IMR-90 (cell line): Measurements from ENCODE around the gene CCPG1. TPM values are rescaled to one million over a fixed set of nuclear protein-coding genes. Genes with fewer than 3 reads are reported as not detected.
"Not testable (repeated sequence)": the region's sequence is repeated elsewhere in the genome, so short reads cannot be mapped to it uniquely, and the experiment has no call there.

ENCODE experiments used
- ATAC-seq: fragments of 200-7000 bp; cut with Tn5 transposase; 2 replicates; pipeline ENCODE4 v1.9.1; 2020; ENCODE audit warnings: low read depth, mild to moderate bottlenecking, moderate library complexity
- BruUV-seq: library from RNA; stranded (reverse); fragments of 400-500 nt; replicated peaks from 2 replicates; lab custom pipeline; 2021; lab: Mats Ljungman, UMichigan
- CTCF ChIA-PET: fragments of 300-600 bp; formaldehyde crosslinking; extraction: SDS; loops from one replicate; lab custom pipeline; 2021; ENCODE audit warnings: antibody characterized with exemption; lab: Yijun Ruan, JAX
- POLR2A ChIA-PET: fragments of 300-600 bp; sonication (Branson Sonifier 250); formaldehyde crosslinking; loops from one replicate; lab custom pipeline; 2022; ENCODE audit warnings: antibody characterized with exemption; ENCODE audit not compliant: unreplicated experiment; lab: Charles Lee
- DNase-seq: peaks from one replicate; pipeline ENCODE4 v3.0.0; 2013
- H2AFZ ChIP-seq: replicated peaks from 2 replicates; pipeline ENCODE3; 2013; ENCODE audit warnings: low read length, mild to moderate bottlenecking; ENCODE audit not compliant: poor library complexity
- H2AK5ac ChIP-seq: 2 replicates; pipeline ENCODE4 v1.6.1; 2013; ENCODE audit warnings: low read depth, low read length, inconsistent platforms
- H2AK9ac ChIP-seq: replicated peaks from 2 replicates; pipeline ENCODE3; 2013; ENCODE audit warnings: mild to moderate bottlenecking, low read depth, low read length, moderate library complexity; ENCODE audit not compliant: poor library complexity
- H2BK120ac ChIP-seq: 2 replicates; pipeline ENCODE4 v1.6.1; 2013; ENCODE audit warnings: low read depth, low read length, inconsistent platforms
- H2BK15ac ChIP-seq: 3 replicates; pipeline ENCODE4 v1.6.1; 2013; ENCODE audit warnings: low read depth, low read length, inconsistent platforms
- H2BK20ac ChIP-seq: 2 replicates; pipeline ENCODE4 v1.6.1; 2013; ENCODE audit warnings: low read depth, mild to moderate bottlenecking, inconsistent platforms, low read length, moderate library complexity
- H2BK5ac ChIP-seq: 2 replicates; pipeline ENCODE4 v1.6.1; 2013; ENCODE audit warnings: mild to moderate bottlenecking, low read depth, low read length, inconsistent platforms; ENCODE audit not compliant: poor library complexity, severe bottlenecking
- H3K14ac ChIP-seq: replicated peaks from 2 replicates; pipeline ENCODE4 v1.6.1; 2013; ENCODE audit warnings: low read depth, low read length, inconsistent platforms
- H3K18ac ChIP-seq: 2 replicates; pipeline ENCODE4 v1.6.1; 2013; ENCODE audit warnings: low read depth, low read length, control low read depth
- H3K23ac ChIP-seq: 2 replicates; pipeline ENCODE4 v1.6.1; 2013; ENCODE audit warnings: low read depth, low read length, inconsistent platforms
- H3K27ac ChIP-seq: 2 replicates; pipeline ENCODE4 v1.5.1; 2013; ENCODE audit warnings: mild to moderate bottlenecking, control low read depth, low read length; ENCODE audit not compliant: insufficient read depth
- H3K27me3 ChIP-seq: 2 replicates; pipeline ENCODE4 v1.6.1; 2013; ENCODE audit warnings: low read length; ENCODE audit not compliant: control insufficient read depth, insufficient read depth
- H3K36me3 ChIP-seq: 2 replicates; pipeline ENCODE4 v1.6.1; 2013; ENCODE audit warnings: low read length, mixed read lengths; ENCODE audit not compliant: control insufficient read depth, insufficient read depth
- H3K4ac ChIP-seq: 2 replicates; pipeline ENCODE4 v1.6.1; 2013; ENCODE audit warnings: low read depth, low read length, inconsistent platforms
- H3K4me1 ChIP-seq: 2 replicates; pipeline ENCODE4 v1.6.1; 2013; ENCODE audit warnings: low read length, mixed read lengths; ENCODE audit not compliant: control insufficient read depth, insufficient read depth
- H3K4me2 ChIP-seq: 2 replicates; pipeline ENCODE4 v1.6.1; 2013; ENCODE audit warnings: low read depth, mild to moderate bottlenecking, control low read depth, low read length, moderate library complexity
- H3K4me3 ChIP-seq: 2 replicates; pipeline ENCODE4 v1.5.1; 2013; ENCODE audit warnings: low read depth, mild to moderate bottlenecking, control low read depth, low read length, moderate library complexity; ENCODE audit not compliant: insufficient read depth
- H3K56ac ChIP-seq: 2 replicates; pipeline ENCODE4 v1.6.1; 2013; ENCODE audit warnings: low read length, inconsistent platforms; ENCODE audit not compliant: insufficient read depth; ENCODE audit errors: extremely low read depth
- H3K79me1 ChIP-seq, 2 experiments: 2 replicates each; pipeline ENCODE4 v1.6.1; 2013; ENCODE audit warnings: low read length in 2 of 2, inconsistent platforms in 1 of 2, low read depth in 1 of 2
- H3K9ac ChIP-seq: 2 replicates; pipeline ENCODE4 v1.6.1; 2013; ENCODE audit warnings: low read depth, low read length, control low read depth
- H3K9me1 ChIP-seq: 2 replicates; pipeline ENCODE4 v1.6.1; 2013; ENCODE audit warnings: low read length, inconsistent platforms; ENCODE audit not compliant: insufficient read depth
- H3K9me3 ChIP-seq: 2 replicates; pipeline ENCODE4 v1.6.1; 2013; ENCODE audit warnings: low read length; ENCODE audit not compliant: control insufficient read depth, insufficient read depth
- H4K20me1 ChIP-seq: 2 replicates; pipeline ENCODE4 v1.6.1; 2013; ENCODE audit warnings: low read length, inconsistent platforms; ENCODE audit not compliant: insufficient read depth
- H4K5ac ChIP-seq: 2 replicates; pipeline ENCODE4 v1.6.1; 2013; ENCODE audit warnings: mild to moderate bottlenecking, low read depth, low read length, control low read depth
- H4K8ac ChIP-seq, 2 experiments: 2 replicates each; pipeline ENCODE4 v1.6.1; 2013; ENCODE audit warnings: low read depth in 2 of 2, low read length in 2 of 2, control low read depth in 1 of 2, inconsistent platforms in 1 of 2
- H4K91ac ChIP-seq: 2 replicates; pipeline ENCODE4 v1.6.1; 2013; ENCODE audit warnings: low read depth, low read length, inconsistent platforms; ENCODE audit not compliant: insufficient read depth
- CEBPB ChIP-seq: IDR thresholded peaks from 2 replicates; pipeline ENCODE4 v1.6.1; 2012; ENCODE audit warnings: low read depth, low read length, improper control_type of control experiment
- POLR2A ChIP-seq: IDR thresholded peaks from 2 replicates; pipeline ENCODE4 v1.6.1; 2012; ENCODE audit warnings: mild to moderate bottlenecking, low read depth, low read length
- WGBS, 2 experiments: methylation state at CpG; one replicate each; pipeline versions ENCODE4 v1.1.5 to v1.1.7; 2013; ENCODE audit warnings: missing lambda C conversion rate in 2 of 2; ENCODE audit not compliant: insufficient read length in 1 of 2; ENCODE audit errors: extremely low coverage in 2 of 2; 5-methylcytosine and 5-hydroxymethylcytosine counted together
- dilution Hi-C: fragments of 300-500 bp; cut with HindIII; formaldehyde crosslinking; loops from one replicate; pipeline ENCODE4 v1.14.3; 2018; ENCODE audit warnings: low sequenced_read_pairs; ENCODE audit not compliant: unreplicated experiment
- in situ Hi-C: fragments of 300-500 bp; cut with MboI; formaldehyde crosslinking; loops from 3 replicates; pipeline ENCODE4 v1.14.3; 2019; ENCODE audit warnings: low sequenced_read_pairs, inconsistent platforms, mixed read lengths
- intact Hi-C: fragments of 100-400 bp; cut with micrococcal nuclease; formaldehyde crosslinking; loops from 2 replicates; pipeline ENCODE4 v1.10.0; 2022
- polyA plus RNA-seq, 3 experiments: library from polyadenylated mRNA; depleted of rRNA; stranded (reverse); fragments of >200 nt; gene quantifications; 2 replicates each; pipeline ENCODE4 v1.2.3, GENCODE V29; 2012; ENCODE audit warnings: low replicate concordance in 1 of 3
- total RNA-seq: library from RNA; depleted of rRNA; stranded (reverse); fragments of >200 nt; gene quantifications from 2 replicates; pipeline ENCODE4 v1.2.3, GENCODE V29; 2012

Gene CCPG1
- total and polyA plus RNA-seq, 2 of the 4 experiments (the other 2 are of a cell fraction): 11.4 to 14.3 TPM

- Histone ChIP-seq H3K79me1 (no peaks in the 10 kb centered on the region), H3K4me2 (no peak overlapping the region), H3K27ac (no peak overlapping the region), H2BK15ac (no peak overlapping the region), H2AK5ac (no peak overlapping the region), H3K9me1 (no peaks in the 10 kb centered on the region), H3K18ac (no peak overlapping the region), H2BK120ac (no peak overlapping the region), H2AK9ac (no peak overlapping the region), H3K4ac (no peak overlapping the region), H3K36me3 (no peaks in the 10 kb centered on the region), H3K14ac (no peak overlapping the region), H4K8ac (no peak overlapping the region), H2BK5ac (no peak overlapping the region), H4K20me1 (no peaks in the 10 kb centered on the region), H3K9ac (no peak overlapping the region), H4K91ac (no peak overlapping the region), H3K4me1 (no peaks in the 10 kb centered on the region), H2BK20ac (no peak overlapping the region), H2AFZ (no peak overlapping the region), H3K56ac (no peak overlapping the region), H4K5ac (no peak overlapping the region), H3K23ac (no peak overlapping the region), H3K9me3 (no peaks in the 10 kb centered on the region), H3K4me3 (no peak overlapping the region), H3K27me3 (no peaks in the 10 kb centered on the region)
- dilution Hi-C loops: no loop called here
- no TSS peak for BruUV-seq
- ChIA-PET CTCF (interaction anchor here (0.7 to 1.0 kb wide), 2 partner anchors 11 to 12 kb away, joined by 3 to 12 read pairs; partner anchors contain the start of genes CCPG1 and PIERCE2), POLR2A (no interaction called here)
- in situ Hi-C loops: no loop called here
- intact Hi-C loops: no loop called here
- TF ChIP-seq CEBPB (0 out of 2 replicates have a peak, but pooled peaks have one; percentile 10), POLR2A (no peak)
- DNase-seq: no peak
- no peak for ATAC-seq
Measured at GRCh38 chr15:55420171-55420866, 12.2 kb upstream of the CCPG1 start.

GRCh38 chr15:55417678-55418077 lies 9.5 kb upstream of the CCPG1 start:
- H2AK9ac ChIP-seq, H3K56ac ChIP-seq, H2BK15ac ChIP-seq, H3K4ac ChIP-seq, H2AFZ ChIP-seq, BruUV-seq, CTCF ChIA-PET, H4K91ac ChIP-seq, H3K4me2 ChIP-seq, H2AK5ac ChIP-seq, H3K23ac ChIP-seq, dilution Hi-C loops, H3K27me3 ChIP-seq, H4K8ac ChIP-seq, H4K20me1 ChIP-seq, H3K9me3 ChIP-seq, in situ Hi-C loops, H3K36me3 ChIP-seq, H3K14ac ChIP-seq, POLR2A ChIA-PET, intact Hi-C loops, ATAC-seq, H3K4me1 ChIP-seq, H3K27ac ChIP-seq, H3K79me1 ChIP-seq, H2BK5ac ChIP-seq, H3K18ac ChIP-seq, H2BK20ac ChIP-seq, H3K9ac ChIP-seq, H2BK120ac ChIP-seq, H4K5ac ChIP-seq, H3K4me3 ChIP-seq, DNase-seq, H3K9me1 ChIP-seq: not testable (repeated sequence)
- WGBS, 2 experiments: 56% methylated on average over 1 of the region's 8 CpGs; no CpG with 5 or more reads in 1 of the 2 experiments
